C4-2B (cell line): Measurements from ENCODE around the gene C3orf49.

Source experiments
- H3K27ac ChIP-seq: fragments of 450-650 bp; 2 replicates; pipeline ENCODE4 v1.5.1; 2017
- CTCF ChIP-seq: fragments of 450-650 bp; conservative IDR thresholded peaks from 2 replicates; pipeline ENCODE4 v1.5.1; 2017; ENCODE audit warnings: mild to moderate bottlenecking
- ZFX ChIP-seq: fragments of 450-650 bp; IDR thresholded peaks from 2 replicates; pipeline ENCODE4 v1.6.1; 2017

The C3orf49 gene

GRCh38 chr3:63896332-63897030, 77.4 kb downstream of the C3orf49 start:
- TF ChIP-seq CTCF: no peak
- TF ChIP-seq ZFX: no peak
- no peak overlapping the region for H3K27ac ChIP-seq
